ENCODE measurements around the gene AOAH.
"Not testable (repeated sequence)": the region's sequence is repeated elsewhere in the genome, so short reads cannot be mapped to it uniquely, and the experiment has no call there.

Gene AOAH

GRCh38 chr7:36468370-36469101 lies 255.8 kb downstream of the AOAH start:
- no peak for TF ChIP-seq POLR2A (IDR thresholded peaks at IDR 0.05; ENCODE audit: low read depth, low read length)
- TF ChIP-seq POLR2AphosphoS5 (IDR thresholded peaks at IDR 0.05; ENCODE audit: low read depth, low read length) = no peak
- no peak for TF ChIP-seq PAX5 (IDR thresholded peaks at IDR 0.05; ENCODE audit: insufficient read depth, low read length, severe bottlenecking)
- no peak for TF ChIP-seq POU2F2 (IDR thresholded peaks at IDR 0.05; ENCODE audit: low read depth, low read length)
- TF ChIP-seq TAF1 (IDR thresholded peaks at IDR 0.05; ENCODE audit: low read depth, low read length) = no peak
- TF ChIP-seq SPI1 (IDR thresholded peaks at IDR 0.05; ENCODE audit: low read depth, low read length) = no peak
- FAIRE-seq (no peak), DNase-seq (ENCODE audit: insufficient read length, low spot score) (no peak)

- not testable (repeated sequence) for DNase-seq (ENCODE audit: insufficient read length, low spot score); FAIRE-seq
Observed at GRCh38 chr7:36466001-36466400, 258.3 kb downstream of the AOAH start.

DNA sequence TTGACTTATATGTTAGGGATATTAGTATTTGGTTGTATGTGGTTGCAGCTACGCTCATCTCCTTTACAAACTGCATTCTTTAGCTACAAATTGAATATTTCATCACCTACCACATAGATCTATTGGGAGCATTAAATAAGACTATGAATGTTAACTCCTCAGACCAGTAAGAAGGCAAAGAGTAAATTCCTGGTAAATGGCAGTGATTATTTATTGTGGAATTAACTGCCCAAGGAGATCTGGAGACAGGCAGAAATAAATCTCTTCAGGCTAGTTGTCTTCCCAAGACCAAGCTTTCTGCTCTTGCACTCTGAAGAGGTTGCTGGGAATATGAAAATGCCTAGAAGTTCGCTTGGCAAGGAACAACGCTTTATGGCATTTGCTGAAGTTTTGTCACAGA lies 260.0 kb downstream of the AOAH start:
- TF ChIP-seq POLR2A (IDR thresholded peaks at IDR 0.05; ENCODE audit: low read depth, low read length) = no peak
- no peak for TF ChIP-seq TAF1 (IDR thresholded peaks at IDR 0.05; ENCODE audit: low read depth, low read length)
- no peak for TF ChIP-seq POU2F2 (IDR thresholded peaks at IDR 0.05; ENCODE audit: low read depth, low read length)
- TF ChIP-seq SPI1 (IDR thresholded peaks at IDR 0.05; ENCODE audit: low read depth, low read length) = no peak
- no peak for TF ChIP-seq PAX5 (IDR thresholded peaks at IDR 0.05; ENCODE audit: insufficient read depth, low read length, severe bottlenecking)
- no peak for TF ChIP-seq POLR2AphosphoS5 (IDR thresholded peaks at IDR 0.05; ENCODE audit: low read depth, low read length)
- no peak for FAIRE-seq

More for the DNA sequence above, 260.0 kb downstream of the AOAH start:
- no peak for DNase-seq (ENCODE audit: insufficient read length, low spot score)
